HG03469 (cell line): ENCODE results near the gene TUBGCP2.

Experiments
- ATAC-seq: cut with Tn5 transposase; IDR thresholded peaks from one replicate; pipeline ENCODE4 v1.9.1; 2021; ENCODE audit warnings: mild to moderate bottlenecking, moderate library complexity, moderate number of reproducible peaks; ENCODE audit not compliant: unreplicated experiment

Gene TUBGCP2

DNA sequence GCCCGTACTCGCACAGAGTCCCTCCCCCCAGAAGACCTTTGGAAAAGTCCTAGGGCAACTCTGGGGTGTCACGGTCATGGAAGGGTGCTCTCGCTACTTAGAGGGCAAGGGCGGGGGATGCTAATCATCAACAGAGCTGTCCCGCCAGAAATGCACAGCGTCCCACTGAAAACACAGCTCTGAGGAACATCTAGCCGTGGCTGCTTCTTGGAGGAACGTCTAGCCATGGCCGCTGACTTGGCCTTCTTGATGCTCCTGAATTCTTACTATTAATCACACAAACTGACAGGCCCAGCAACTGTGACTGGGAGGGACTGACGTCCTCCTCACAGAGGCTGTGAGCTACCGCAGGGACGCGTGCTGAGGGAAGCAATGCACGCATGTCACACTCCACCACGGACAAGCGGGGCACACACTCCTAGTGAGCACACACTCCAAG, 1.7 kb downstream of the TUBGCP2 start:
- no peak for ATAC-seq

DNA sequence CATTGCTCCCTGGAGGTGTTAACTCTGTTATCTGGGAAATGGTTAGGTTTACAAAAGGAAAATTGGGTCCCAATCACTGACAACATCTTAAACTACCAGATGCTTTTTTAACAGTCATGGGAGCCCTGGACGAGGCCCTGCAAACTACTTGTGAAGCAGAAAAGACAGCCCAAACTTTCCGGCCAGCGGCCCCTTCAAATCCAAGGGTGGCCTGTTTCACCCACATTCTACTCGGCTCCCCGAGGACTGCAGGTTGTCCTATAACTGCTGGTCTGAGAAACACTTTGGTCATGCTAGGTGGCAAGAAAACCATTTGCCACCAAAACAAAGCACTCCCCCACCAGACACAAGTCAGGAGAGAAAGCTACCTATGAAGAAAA, 2.6 kb downstream of the TUBGCP2 start:
- no peak for ATAC-seq

DNA sequence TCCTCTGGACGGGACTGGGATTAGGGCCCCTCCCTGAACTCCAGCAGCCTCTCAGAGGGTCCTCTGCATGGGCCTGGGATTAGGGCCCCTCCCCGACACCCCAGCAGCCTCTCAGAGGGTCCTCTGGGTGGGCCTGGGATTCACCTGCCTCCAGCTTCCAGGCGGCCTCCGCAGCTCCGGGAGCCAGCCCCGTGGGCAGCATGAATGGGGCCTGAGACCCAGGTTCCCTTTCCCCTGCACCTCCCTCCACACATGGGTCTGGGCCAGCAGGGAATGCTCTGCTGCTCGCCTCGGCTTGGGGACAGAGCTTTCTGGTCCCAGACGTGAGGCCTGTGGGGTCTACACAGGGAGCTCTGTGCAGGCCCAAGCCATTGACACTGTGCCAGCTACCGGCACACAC, 5.5 kb downstream of the TUBGCP2 start:
- ATAC-seq = no peak

GRCh38 chr10:133302230-133302629, 6.4 kb downstream of the TUBGCP2 start:
- ATAC-seq = no peak

DNA sequence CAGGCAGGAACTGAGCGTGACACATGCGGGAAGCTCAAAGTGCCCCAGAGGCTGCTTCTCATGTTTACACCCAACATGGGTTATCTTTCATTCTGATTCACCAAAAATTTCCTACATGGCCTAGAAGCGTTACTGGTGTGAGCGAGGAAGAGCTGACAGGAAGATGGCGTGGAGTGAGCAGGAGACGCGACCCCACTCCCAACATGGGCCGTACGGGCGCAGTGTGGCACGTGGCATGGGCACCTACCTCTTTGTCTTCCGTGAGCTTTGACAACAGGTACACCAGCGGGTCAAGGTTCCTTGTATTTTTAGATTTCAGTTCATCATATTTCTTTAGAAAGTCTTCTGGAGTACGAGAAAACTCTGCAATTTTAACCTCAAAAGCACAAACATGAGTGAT, 8.9 kb downstream of the TUBGCP2 start:
- no peak for ATAC-seq

DNA sequence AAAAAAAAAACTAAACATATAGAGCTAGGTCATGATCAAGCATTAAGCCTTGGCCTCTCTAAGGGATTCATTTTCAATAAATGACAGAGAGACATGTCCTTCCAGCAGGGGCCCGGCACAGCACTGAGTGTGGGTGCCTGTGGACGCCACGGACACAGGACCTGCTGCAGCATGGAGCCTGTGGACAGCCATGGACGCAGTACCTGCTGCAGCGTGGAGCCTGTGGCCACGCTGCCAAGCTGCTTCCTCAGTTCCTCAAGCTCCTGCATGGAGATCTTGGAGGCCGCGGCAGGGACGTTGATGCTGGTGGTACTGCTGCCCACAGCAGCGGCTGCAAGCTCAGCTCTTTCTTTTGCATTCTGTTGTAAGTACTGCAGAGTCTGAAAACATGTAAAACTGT, 9.4 kb downstream of the TUBGCP2 start:
- no peak for ATAC-seq

GRCh38 chr10:133298466-133298865, 10.2 kb downstream of the TUBGCP2 start:
- no peak for ATAC-seq

GRCh38 chr10:133297504-133297903, 11.2 kb downstream of the TUBGCP2 start:
- no peak for ATAC-seq

- no peak for ATAC-seq
Observed at GRCh38 chr10:133295426-133296320, 13.0 kb downstream of the TUBGCP2 start.

DNA sequence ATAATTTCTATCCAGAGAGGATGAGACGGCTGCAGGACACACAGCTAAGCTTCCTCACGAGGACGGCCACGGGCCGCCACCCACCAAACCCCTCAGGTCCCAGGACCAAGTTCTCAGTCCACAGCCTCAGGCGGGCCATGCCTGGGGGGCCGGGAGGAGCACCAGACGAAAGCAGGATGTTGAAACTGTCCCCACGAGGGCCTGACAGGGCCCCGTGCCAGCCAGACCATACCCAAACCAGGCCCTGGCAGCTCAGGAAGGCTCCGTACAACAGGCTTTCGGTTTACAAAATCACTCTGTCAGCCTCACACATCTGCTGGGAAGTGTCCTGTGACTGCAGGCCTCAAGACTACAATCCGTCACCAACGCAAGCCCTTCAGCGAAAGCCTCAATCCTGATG, 14.5 kb downstream of the TUBGCP2 start:
- ATAC-seq = no peak

DNA sequence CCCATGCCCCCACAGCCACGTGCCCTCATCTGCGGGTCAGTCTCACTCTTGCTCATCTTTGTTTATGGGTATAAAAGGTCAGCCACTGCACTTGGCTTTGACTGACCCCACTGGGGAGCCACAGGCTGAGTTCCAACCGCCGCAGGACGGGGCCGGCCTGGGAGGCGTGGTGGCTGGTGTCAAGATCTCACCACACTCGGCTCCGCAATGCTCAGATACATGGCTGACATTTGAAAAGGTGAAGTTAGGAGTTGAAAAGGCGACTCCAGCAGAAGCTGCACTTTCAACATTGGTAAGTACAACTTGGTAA, 14.9 kb downstream of the TUBGCP2 start:
- ATAC-seq = no peak

- no peak for ATAC-seq
Observed at GRCh38 chr10:133292919-133293809, 15.5 kb downstream of the TUBGCP2 start.

GRCh38 chr10:133289761-133290160, 18.9 kb downstream of the TUBGCP2 start:
- no peak for ATAC-seq

GRCh38 chr10:133287832-133288500, 20.7 kb downstream of the TUBGCP2 start:
- no peak for ATAC-seq

DNA sequence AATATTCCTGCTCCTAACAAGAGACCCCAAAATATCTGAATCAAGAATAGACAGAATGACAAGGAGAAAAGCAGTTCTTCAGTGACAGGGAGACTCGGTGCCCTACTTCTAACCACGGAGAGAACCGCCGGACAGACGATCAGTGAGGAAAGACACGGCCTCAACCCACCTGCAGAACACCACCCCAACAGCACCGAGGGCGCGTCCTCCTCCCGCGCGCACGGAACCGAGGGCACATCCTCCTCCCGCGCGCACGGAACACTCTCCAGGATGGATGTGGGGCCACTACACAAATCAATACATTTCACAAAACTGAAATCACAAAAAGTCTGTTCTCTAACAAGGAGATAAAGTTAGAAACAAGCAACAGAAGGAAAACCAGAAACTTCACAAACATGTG, 22.3 kb downstream of the TUBGCP2 start:
- no peak for ATAC-seq

GRCh38 chr10:133285217-133285616, 23.5 kb downstream of the TUBGCP2 start:
- ATAC-seq = no peak

- no peak for ATAC-seq
Observed at GRCh38 chr10:133283931-133284330, 24.7 kb downstream of the TUBGCP2 start.

DNA sequence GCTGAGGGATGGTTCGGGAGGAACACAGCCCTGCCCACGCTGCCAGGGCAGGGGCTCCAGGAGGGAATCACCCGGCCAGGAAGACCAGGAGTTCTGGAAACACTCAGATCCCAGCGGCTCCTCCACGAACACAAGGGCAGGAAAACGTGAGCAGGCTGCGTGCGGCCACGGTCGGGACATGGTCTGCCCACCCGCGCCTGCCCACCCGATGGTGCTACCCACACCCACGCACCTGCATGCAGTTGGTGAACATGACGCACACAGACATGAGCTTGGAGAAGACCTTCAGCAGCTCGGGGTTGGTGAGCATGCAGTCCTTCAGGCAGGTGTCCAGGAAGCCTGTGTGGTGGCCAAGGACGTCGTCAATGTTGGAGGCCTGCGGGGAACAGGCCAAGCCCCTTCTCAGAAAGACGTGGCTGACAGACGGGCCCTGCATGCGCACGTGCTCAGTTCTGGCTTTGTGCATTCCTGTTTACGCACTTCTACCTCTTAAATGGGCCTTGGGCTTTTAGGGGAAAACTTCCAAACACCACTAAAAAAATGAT, 25.8 kb downstream of the TUBGCP2 start:
- ATAC-seq = no peak

DNA sequence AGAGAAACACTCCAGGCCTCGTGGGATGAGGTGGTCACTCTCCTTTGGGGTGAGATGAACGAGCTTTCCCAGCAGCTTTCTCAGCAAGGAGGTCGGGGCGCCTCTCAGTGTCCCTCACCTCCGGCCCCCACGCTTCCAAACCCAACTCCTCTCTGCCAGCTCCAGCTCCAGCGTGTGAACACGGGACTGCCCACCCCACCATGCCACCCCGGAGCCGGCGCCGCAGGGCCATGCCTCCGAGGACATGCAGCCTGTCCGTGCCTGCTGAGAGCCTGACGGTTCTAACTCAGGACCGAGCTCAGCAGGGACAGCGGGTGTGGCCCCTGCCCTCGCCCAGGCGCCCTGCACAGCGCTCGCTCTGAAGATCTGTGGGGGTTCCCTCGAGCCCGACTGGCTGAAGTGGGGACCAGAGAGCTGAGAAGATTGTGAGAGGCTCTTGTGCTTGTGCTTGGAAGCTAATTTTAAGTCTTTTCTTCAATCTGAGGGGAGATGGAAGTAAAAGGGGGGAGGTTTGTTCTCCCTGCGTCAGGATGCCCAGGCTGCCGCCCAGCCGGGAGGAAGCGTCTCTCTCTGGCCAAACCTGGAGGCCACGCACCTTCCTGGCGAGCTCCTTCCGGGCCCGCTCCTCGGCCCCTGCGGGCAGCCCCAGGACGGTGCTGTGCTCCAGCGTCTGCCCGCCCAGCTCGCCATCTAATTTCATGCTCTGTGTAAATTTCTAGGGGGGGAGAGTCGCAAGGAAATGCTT, 26.9 kb downstream of the TUBGCP2 start:
- ATAC-seq = no peak

DNA sequence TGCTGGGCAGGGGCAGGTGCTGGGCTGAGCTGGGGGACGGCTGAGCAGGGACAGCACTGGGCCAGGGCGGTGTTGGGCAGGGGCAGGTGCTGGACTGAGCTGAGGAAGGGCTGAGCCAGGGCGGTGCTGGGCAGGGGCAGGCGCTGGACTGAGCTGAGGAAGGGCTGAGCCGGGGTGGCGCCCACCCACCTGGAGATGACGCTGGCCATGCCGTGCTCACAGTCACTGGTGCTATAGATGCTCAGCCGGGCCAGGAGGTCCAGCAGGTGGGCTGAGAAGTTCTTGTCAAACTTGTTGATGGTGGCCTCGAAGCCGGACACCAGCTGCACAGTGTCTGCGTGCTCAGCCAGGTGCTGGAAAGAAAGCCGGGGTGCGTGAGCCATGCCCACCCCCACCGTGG, 27.6 kb downstream of the TUBGCP2 start:
- no peak for ATAC-seq
